DND-41 (cell line): ENCODE measurements around the gene CLUH.

Source experiments
- CTCF ChIP-seq: IDR thresholded peaks from 2 replicates; pipeline ENCODE4 v1.5.1; 2012; ENCODE audit warnings: borderline replicate concordance, low read length, moderate library complexity, mild to moderate bottlenecking; ENCODE audit not compliant: poor library complexity, severe bottlenecking; ENCODE audit errors: extremely low read depth
- EZH2 ChIP-seq: IDR thresholded peaks from 3 replicates; pipeline ENCODE4 v1.6.1; 2012; ENCODE audit warnings: borderline replicate concordance, low read depth, mild to moderate bottlenecking, moderate library complexity, low read length, inconsistent platforms; ENCODE audit not compliant: severe bottlenecking

GRCh38 chr17:2703181-2703580 is 8.4 kb downstream of the CLUH start:
- TF ChIP-seq CTCF, result no peak
- no peak for TF ChIP-seq EZH2
